Keratinocyte (primary cell): Measurements from ENCODE around the gene CCDC18. TPM values are rescaled to one million over a fixed set of nuclear protein-coding genes. Genes with fewer than 3 reads are reported as not detected.

ENCODE experiments used
- DNase-seq: peaks from one replicate; pipeline ENCODE4 v3.0.0-alpha.2; 2011; ENCODE audit warnings: low read depth, missing footprints, low spot score
- FAIRE-seq: peaks from 2 replicates; lab custom pipeline; 2011; peaks lifted over from hg19 to GRCh38; lab: Jason Lieb, UNC
- H2AFZ ChIP-seq: 2 replicates; pipeline ENCODE4 v1.6.0; 2012; ENCODE audit warnings: low read length, control low read depth, inconsistent platforms; ENCODE audit not compliant: control insufficient read depth
- H3K27ac ChIP-seq: 2 replicates; pipeline ENCODE4 v1.5.1; 2011; ENCODE audit warnings: low read length; ENCODE audit not compliant: control insufficient read depth, insufficient read depth
- H3K27me3 ChIP-seq: 3 replicates; pipeline ENCODE4 v1.6.0; 2011; ENCODE audit warnings: low read length; ENCODE audit not compliant: control insufficient read depth, insufficient read depth; ENCODE audit errors: extremely low read depth
- H3K36me3 ChIP-seq, 2 experiments: 2 replicates in 1 of 2; 3 replicates in 1 of 2; pipeline ENCODE4 v1.5.1; 2011; ENCODE audit warnings: low read length in 2 of 2, mild to moderate bottlenecking in 1 of 2; ENCODE audit not compliant: control insufficient read depth in 2 of 2, insufficient read depth in 2 of 2; ENCODE audit errors: extremely low read depth in 1 of 2
- H3K4me1 ChIP-seq: 3 replicates; pipeline ENCODE4 v1.5.1; 2011; ENCODE audit warnings: low read length; ENCODE audit not compliant: control insufficient read depth, insufficient read depth; ENCODE audit errors: extremely low read depth
- H3K4me2 ChIP-seq: 3 replicates; pipeline ENCODE4 v1.6.0; 2011; ENCODE audit warnings: low read depth, low read length; ENCODE audit not compliant: control insufficient read depth, insufficient read depth; ENCODE audit errors: extremely low read depth
- H3K4me3 ChIP-seq, 3 experiments: fragments of 200-600 bp in 1 of 3; sonication (generic) in 1 of 3; 2 replicates in 2 of 3; 3 replicates in 1 of 3; pipeline ENCODE4 v1.5.1; 2011 to 2016; ENCODE audit warnings: low read length in 3 of 3, mild to moderate bottlenecking in 3 of 3, control low read depth in 2 of 3, inconsistent platforms in 1 of 3, low read depth in 1 of 3, mixed read lengths in 1 of 3, mixed run types in 1 of 3, moderate library complexity in 1 of 3; ENCODE audit not compliant: control insufficient read depth in 2 of 3, insufficient read depth in 2 of 3; ENCODE audit errors: extremely low read depth in 1 of 3
- H3K79me2 ChIP-seq: 2 replicates; pipeline ENCODE4 v1.6.0; 2012; ENCODE audit warnings: low read length; ENCODE audit not compliant: control insufficient read depth, insufficient read depth
- H3K9ac ChIP-seq: 3 replicates; pipeline ENCODE4 v1.6.0; 2011; ENCODE audit warnings: low read length; ENCODE audit not compliant: control insufficient read depth, insufficient read depth; ENCODE audit errors: extremely low read depth
- H3K9me1 ChIP-seq: 3 replicates; pipeline ENCODE4 v1.6.0; 2011; ENCODE audit warnings: low read length; ENCODE audit not compliant: control insufficient read depth, insufficient read depth; ENCODE audit errors: extremely low read depth
- H3K9me3 ChIP-seq: 2 replicates; pipeline ENCODE4 v1.5.1; 2012; ENCODE audit warnings: low read depth, low read length; ENCODE audit not compliant: control insufficient read depth
- H4K20me1 ChIP-seq: 3 replicates; pipeline ENCODE4 v1.6.0; 2011; ENCODE audit warnings: low read length; ENCODE audit not compliant: control insufficient read depth, insufficient read depth; ENCODE audit errors: extremely low read depth
- EZH2 ChIP-seq: IDR thresholded peaks from one replicate; pipeline ENCODE4 v1.6.1; 2012; ENCODE audit warnings: inconsistent platforms, mild to moderate bottlenecking, low read length, moderate library complexity
- dilution Hi-C: fragments of 300-500 bp; cut with MboI; formaldehyde crosslinking; loops from one replicate; pipeline ENCODE4 v1.7.0; 2020; ENCODE audit warnings: low sequenced_read_pairs; ENCODE audit not compliant: extremely low pct_ligation_motif_present
- polyA plus RNA-seq, 5 experiments: library from polyadenylated mRNA; depleted of rRNA in 3 of 5; stranded (reverse) in 3 of 5; stranded (forward) in 1 of 5; unstranded in 1 of 5; fragments of >200 nt; gene quantifications; 1 replicate in 1 of 5; 2 replicates in 3 of 5; 3 replicates in 1 of 5; pipeline versions ENCODE4 v1.2.1 to v1.2.3, GENCODE V29; 2011 to 2012; ENCODE audit warnings: missing spikeins in 2 of 5, low read depth in 1 of 5, low replicate concordance in 1 of 5
- TF ChIP-seq, protein P1 (sequence below), 3 experiments: IDR thresholded peaks in 1 of 3; conservative IDR thresholded peaks in 1 of 3; optimal IDR thresholded peaks in 1 of 3; 2 replicates in 2 of 3; 3 replicates in 1 of 3; pipeline versions ENCODE3 to v1.5.1; 2011; ENCODE audit warnings: low read length in 3 of 3, mild to moderate bottlenecking in 3 of 3, moderate library complexity in 2 of 3, control low read depth in 1 of 3, inconsistent platforms in 1 of 3; ENCODE audit not compliant: insufficient read depth in 2 of 3; ENCODE audit errors: extremely low read depth in 1 of 3

CCDC18 gene
- polyA plus RNA-seq, 1 donor (not counting 4 experiments of a cell fraction or from before 2014, with no cell fraction given) = 6.0 TPM

DNA sequence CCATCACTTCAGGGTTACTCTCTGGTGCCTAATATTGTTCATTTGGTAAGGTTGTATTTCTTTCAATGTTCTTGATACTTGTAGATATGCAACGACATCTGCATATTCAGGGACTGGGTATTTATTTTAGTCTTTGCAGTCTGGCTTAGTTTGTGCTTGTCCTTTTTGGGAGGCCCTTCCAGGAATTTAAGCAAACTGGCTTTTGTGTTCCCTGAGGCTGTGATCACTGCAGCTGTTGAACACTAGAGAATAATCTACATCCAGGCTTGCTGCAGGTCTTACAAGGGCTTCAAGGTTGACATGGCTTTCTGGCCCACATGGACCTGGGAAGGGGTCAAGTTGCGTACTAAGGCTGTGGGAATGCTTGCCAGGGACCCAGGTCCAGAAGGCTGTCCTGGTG, 72.1 kb downstream of the CCDC18 start:
- H3K4me1 ChIP-seq = no peaks in the 10 kb centered on the region
- no peak overlapping the region for H2AFZ ChIP-seq
- no peaks in the 10 kb centered on the region for H3K9me3 ChIP-seq
- no peaks in the 10 kb centered on the region for H4K20me1 ChIP-seq
- DNase-seq = no peak
- H3K4me3 ChIP-seq = no peak overlapping the region
- FAIRE-seq = no peak
- no peaks in the 10 kb centered on the region for H3K27me3 ChIP-seq
- no peak for TF ChIP-seq EZH2
- TF ChIP-seq, protein P1, sequence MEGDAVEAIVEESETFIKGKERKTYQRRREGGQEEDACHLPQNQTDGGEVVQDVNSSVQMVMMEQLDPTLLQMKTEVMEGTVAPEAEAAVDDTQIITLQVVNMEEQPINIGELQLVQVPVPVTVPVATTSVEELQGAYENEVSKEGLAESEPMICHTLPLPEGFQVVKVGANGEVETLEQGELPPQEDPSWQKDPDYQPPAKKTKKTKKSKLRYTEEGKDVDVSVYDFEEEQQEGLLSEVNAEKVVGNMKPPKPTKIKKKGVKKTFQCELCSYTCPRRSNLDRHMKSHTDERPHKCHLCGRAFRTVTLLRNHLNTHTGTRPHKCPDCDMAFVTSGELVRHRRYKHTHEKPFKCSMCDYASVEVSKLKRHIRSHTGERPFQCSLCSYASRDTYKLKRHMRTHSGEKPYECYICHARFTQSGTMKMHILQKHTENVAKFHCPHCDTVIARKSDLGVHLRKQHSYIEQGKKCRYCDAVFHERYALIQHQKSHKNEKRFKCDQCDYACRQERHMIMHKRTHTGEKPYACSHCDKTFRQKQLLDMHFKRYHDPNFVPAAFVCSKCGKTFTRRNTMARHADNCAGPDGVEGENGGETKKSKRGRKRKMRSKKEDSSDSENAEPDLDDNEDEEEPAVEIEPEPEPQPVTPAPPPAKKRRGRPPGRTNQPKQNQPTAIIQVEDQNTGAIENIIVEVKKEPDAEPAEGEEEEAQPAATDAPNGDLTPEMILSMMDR (optimal IDR thresholded peaks at IDR 0.05 in 1 of 3, IDR thresholded peaks at IDR 0.05 in 1 of 3, conservative IDR thresholded peaks at IDR 0.05 in 1 of 3; ENCODE audit: extremely low read depth in 1 of 3, insufficient read depth in 2 of 3, low read length in 3 of 3) = no peak
- no peaks in the 10 kb centered on the region for H3K79me2 ChIP-seq
- H3K36me3 ChIP-seq = peaks cover 0 to 4% of the 10 kb centered on the region in 2 experiments
- no peaks in the 10 kb centered on the region for H3K9me1 ChIP-seq
- no peak overlapping the region for H3K9ac ChIP-seq
- no peak overlapping the region for H3K4me2 ChIP-seq
- no peak overlapping the region for H3K27ac ChIP-seq
- dilution Hi-C loops = no loop called here

DNA sequence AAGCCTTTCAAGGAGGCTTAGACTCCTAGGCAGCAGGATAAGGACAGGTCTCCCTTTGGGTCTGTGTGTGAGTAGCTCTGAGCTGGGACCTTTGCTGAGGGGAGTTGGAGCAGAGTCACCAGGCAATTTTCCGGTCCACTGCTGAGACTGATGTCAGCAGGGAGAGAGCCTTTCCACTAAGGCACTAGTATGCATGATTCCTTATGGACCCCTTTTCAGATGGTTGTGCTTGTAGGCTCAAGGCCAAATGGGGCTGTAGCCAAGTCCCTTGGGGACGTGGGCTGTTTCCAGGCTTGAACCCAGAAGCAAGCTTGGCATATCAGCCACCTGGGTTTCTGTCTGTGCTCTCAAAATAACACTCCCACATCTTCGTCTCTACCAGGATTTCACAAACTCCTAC, 73.0 kb downstream of the CCDC18 start:
- H3K4me1 ChIP-seq = no peaks in the 10 kb centered on the region
- H3K36me3 ChIP-seq = peaks cover 0 to 4% of the 10 kb centered on the region in 2 experiments
- TF ChIP-seq EZH2 = no peak
- TF ChIP-seq, protein P1 (optimal IDR thresholded peaks at IDR 0.05 in 1 of 3, IDR thresholded peaks at IDR 0.05 in 1 of 3, conservative IDR thresholded peaks at IDR 0.05 in 1 of 3; ENCODE audit: extremely low read depth in 1 of 3, insufficient read depth in 2 of 3, low read length in 3 of 3) = no peak
- no peak for FAIRE-seq
- H3K4me3 ChIP-seq = no peak overlapping the region
- no peak overlapping the region for H2AFZ ChIP-seq
- H3K27me3 ChIP-seq = no peaks in the 10 kb centered on the region
- H3K79me2 ChIP-seq = no peaks in the 10 kb centered on the region
- H3K9ac ChIP-seq = no peak overlapping the region
- H3K9me3 ChIP-seq = no peaks in the 10 kb centered on the region
- no peak overlapping the region for H3K27ac ChIP-seq
- no peak overlapping the region for H3K4me2 ChIP-seq
- no peaks in the 10 kb centered on the region for H4K20me1 ChIP-seq
- H3K9me1 ChIP-seq = no peaks in the 10 kb centered on the region
- no peak for DNase-seq
- dilution Hi-C loops = no loop called here
